GM12875 (cell line): Measurements from ENCODE around the gene NHLH1.
"Not testable (repeated sequence)": the region's sequence is repeated elsewhere in the genome, so short reads cannot be mapped to it uniquely, and the experiment has no call there.

Experiments
- H3K4me3 ChIP-seq: one replicate; pipeline ENCODE4 v1.5.1; 2011; ENCODE audit warnings: low read depth, low read length, control low read depth
- TF ChIP-seq, protein P1 (sequence below): IDR thresholded peaks from 2 replicates; pipeline ENCODE4 v1.5.1; 2011; ENCODE audit warnings: low read depth, mild to moderate bottlenecking, control low read depth, inconsistent platforms, low read length, moderate library complexity, borderline replicate concordance; ENCODE audit not compliant: insufficient read depth

The NHLH1 gene

DNA sequence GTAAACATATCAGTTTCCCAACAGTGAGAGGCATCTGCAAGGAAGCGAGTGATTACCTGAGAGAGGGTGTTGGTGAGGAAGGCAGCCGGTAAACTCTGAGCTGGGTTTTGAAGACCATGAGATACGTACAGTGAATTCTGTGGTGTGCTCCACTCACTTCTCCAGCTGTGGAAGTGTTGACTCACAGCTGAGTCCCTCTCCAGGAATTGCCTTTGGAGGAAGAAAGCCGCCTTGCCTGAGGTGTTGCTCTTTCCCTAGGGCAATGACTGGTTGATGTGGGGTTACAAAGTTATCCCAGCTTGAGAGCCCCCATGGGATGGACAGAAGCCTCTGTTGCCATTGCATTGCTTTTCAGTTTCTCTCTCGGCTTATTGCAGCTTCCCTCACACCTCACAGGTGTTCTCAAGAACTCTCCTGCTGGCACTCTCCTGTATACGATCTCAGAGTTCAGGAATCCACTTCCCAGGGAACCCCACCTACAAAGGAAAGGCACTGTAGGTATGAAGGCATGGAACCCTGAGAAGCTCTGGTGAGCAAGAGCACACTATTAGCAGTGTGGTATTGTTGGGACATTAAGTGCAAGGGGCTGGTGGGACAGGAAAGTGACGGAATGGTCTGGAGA is 10.8 kb downstream of the NHLH1 start:
- TF ChIP-seq, protein P1, sequence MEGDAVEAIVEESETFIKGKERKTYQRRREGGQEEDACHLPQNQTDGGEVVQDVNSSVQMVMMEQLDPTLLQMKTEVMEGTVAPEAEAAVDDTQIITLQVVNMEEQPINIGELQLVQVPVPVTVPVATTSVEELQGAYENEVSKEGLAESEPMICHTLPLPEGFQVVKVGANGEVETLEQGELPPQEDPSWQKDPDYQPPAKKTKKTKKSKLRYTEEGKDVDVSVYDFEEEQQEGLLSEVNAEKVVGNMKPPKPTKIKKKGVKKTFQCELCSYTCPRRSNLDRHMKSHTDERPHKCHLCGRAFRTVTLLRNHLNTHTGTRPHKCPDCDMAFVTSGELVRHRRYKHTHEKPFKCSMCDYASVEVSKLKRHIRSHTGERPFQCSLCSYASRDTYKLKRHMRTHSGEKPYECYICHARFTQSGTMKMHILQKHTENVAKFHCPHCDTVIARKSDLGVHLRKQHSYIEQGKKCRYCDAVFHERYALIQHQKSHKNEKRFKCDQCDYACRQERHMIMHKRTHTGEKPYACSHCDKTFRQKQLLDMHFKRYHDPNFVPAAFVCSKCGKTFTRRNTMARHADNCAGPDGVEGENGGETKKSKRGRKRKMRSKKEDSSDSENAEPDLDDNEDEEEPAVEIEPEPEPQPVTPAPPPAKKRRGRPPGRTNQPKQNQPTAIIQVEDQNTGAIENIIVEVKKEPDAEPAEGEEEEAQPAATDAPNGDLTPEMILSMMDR = no peak
- H3K4me3 ChIP-seq = no peak overlapping the region

DNA sequence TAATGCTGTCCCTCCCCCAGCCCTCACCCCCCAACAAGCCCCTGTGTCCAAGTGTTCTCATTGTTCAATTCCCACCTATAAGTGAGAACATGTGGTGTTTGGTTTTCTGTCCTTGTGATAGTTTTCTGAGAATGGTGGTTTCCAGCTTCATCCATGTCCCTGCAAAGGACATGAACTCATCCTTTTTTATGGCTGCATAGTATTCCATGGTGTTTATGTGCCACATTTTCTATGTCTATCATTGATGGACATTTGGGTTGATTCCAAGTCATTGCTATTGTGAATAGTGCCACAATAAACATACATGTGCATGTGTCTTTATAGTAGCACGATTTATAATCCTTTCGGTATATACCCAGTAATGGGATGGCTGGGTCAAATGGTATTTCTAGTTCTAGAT is 17.9 kb downstream of the NHLH1 start:
- not testable (repeated sequence) for H3K4me3 ChIP-seq

DNA sequence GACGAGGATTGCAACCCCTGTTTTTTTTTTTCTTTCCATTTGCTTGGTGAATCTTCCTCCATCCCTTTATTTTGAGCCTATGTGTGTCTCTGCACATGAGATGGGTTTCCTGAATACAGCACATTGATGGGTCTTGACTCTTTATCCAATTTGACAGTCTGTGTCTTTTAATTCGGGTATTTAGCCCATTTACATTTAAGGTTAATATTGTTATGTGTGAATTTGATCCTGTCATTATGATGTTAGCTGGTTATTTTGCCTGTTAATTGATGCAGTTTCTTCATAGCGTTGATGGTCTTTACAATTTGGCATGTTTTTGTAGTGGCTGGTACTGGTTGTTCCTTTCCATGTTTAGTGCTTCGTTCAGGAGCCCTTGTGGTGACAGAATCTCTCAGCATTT is 21.5 kb downstream of the NHLH1 start:
- H3K4me3 ChIP-seq = not testable (repeated sequence)

DNA sequence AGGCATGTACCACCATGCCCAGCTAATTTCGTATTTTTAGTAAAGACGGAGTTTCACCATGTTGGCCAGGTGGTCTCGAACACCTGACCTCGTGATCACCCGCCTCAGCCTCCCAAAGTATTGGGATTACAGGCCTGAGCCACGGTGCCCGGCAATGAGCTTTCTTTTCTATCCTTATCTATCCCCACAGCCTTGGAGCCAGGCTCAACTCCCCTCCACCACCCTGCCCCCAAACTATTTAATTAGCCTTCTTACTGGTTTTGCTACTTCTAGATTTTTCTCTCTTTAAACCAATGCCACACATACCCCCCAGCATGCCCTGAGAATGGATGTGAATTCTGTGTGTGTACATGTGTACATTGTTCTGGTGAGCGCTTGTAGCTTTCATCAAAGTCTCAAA is 27.8 kb downstream of the NHLH1 start:
- H3K4me3 ChIP-seq = no peak overlapping the region
- TF ChIP-seq, protein P1 = no peak

DNA sequence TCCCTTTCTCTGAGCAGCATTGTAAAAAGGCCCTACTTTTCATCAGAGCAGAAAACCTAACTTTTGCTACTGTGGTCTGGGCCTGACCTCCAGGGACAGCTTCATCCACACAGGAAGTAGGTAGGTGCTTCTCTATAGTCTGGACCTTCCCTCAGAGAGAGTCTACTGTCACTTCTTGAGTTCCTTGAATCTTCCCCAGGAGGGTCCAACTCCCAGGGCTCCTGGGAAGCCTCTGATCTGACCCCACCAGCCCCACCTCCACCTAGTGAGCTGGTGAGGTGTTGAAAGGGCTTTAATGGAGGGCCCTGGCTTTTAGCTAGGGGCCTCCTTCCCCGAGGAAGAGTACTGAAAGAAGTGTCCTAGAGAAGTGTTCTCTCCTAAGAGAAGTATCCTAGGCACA is 30.8 kb downstream of the NHLH1 start:
- TF ChIP-seq, protein P1 = no peak
- no peak overlapping the region for H3K4me3 ChIP-seq

DNA sequence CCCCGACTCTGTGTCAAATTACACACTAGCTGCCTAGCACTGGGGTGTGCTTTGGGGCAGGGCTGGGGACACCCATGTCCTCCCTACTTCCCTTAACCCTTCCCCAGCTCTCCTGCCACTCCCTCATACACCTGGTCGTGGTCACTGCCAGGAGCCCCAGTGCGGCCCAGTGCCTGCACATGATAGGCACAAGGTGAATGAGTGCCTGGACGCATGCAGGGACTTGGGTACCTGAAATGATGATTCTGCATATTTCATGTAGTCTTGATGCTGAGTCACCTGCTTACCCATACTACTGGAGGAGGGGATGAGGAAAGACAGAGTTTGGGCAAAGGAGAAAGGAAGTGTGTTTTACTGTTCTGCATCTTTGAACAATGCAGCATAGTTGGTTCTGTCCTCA is 32.0 kb downstream of the NHLH1 start:
- H3K4me3 ChIP-seq = no peak overlapping the region
- TF ChIP-seq, protein P1 = no peak

DNA sequence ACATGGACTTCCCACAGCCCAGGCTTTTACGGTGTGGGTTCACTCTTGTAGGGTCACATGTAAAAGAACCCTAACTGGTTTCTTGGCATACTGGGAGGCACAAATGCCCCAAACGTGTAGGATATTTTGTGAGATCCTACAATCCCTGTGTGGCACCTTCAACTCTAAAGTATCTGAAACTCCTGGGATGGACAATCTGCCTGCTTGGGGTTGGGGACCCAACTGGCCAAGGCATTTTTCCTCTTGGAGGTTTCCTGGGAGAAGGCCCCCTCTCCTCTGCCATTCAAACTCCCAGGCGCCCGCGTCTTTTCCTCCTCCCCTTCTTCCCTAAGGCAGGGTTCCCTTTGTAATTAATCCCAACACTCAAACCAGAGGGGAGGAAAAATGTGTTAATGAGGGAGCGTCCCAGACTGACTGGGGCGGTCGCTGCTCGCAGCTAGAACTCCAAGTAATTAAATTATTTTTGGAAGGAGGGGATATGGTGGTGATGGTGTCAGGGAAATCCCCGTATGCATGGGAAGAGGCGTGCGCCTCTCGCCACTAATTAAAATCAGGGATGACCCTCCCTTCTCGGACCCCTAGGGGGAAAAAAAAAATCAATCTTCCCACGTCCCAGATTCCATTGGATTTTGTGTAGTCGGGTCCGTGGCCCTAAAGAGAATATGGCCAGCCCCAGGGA is 32.8 kb downstream of the NHLH1 start:
- TF ChIP-seq, protein P1 = no peak
- no peak overlapping the region for H3K4me3 ChIP-seq

DNA sequence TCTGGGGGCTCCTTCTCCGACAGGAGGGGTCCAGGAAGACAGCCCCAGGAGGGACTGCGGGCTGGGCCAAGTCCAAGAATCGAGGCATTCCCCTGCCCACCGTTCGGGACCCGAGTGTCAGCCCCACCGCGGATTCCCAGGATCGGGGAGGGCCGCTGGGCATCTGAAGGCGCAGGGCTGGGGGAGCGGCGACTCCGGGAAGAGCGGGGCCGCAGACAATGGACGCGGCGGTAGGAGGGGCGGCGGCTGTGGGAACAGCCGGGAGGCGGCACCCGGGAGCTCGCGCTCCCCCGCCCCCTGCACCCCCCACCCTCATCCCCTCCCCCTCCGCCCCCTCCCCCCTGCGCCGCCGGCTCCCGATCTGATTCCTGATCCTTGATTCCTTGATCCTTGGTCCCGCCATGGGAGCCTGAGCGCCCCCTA is 33.4 kb downstream of the NHLH1 start, which contains the start of gene VANGL2:
VANGL2 (plus strand) TSS at position 342 of the 423 bp plus-strand sequence. CDS start 15,274 bp downstream, outside the sequence.
- H3K4me3 ChIP-seq = no peak within 1 kb of the TSS
- TF ChIP-seq, protein P1 = no peak
